Epithelial cell of proximal tubule (primary cell): ENCODE data around the gene WDR77. TPM values are rescaled to one million over a fixed set of nuclear protein-coding genes. Genes with fewer than 3 reads are reported as not detected.

Experiments used
- total RNA-seq: library from RNA; depleted of rRNA; stranded (reverse); fragments of >200 nt; gene quantifications from 2 replicates; pipeline ENCODE4 v1.2.3, GENCODE V29; 2015

Gene WDR77
- total RNA-seq, 1 donor from 2014 or later = 79.4 TPM

Other genes starting within 250 kb of the WDR77 start
- gene DENND2D, start 248.6 kb downstream of the WDR77 start, total RNA-seq = 8.1 and 14.8 TPM in 2 replicates
- not detected in 2 replicates for gene CHI3L2, start 221.5 kb downstream of the WDR77 start, total RNA-seq
- gene CHIA, start 158.4 kb downstream of the WDR77 start, total RNA-seq = not detected in 2 replicates
- 0.12 and 0.43 TPM in 2 replicates for gene OVGP1, start 21.5 kb downstream of the WDR77 start, total RNA-seq
- 329 and 351 TPM in 2 replicates for gene ATP5PB, start 208 bp upstream of the WDR77 start, total RNA-seq
- not detected in 2 replicates for gene C1orf162, start 24.7 kb upstream of the WDR77 start, total RNA-seq
- gene ADORA3, start 54.4 kb upstream of the WDR77 start, total RNA-seq = not detected in 2 replicates
- not detected in 2 replicates for gene TMIGD3, start 54.4 kb upstream of the WDR77 start, total RNA-seq
- 21.2 and 25.7 TPM in 2 replicates for gene RAP1A, start 170.5 kb upstream of the WDR77 start, total RNA-seq